SK-N-MC (cell line): Measurements from ENCODE around the gene PNN.

Source experiments
- FOXP2 ChIP-seq: optimal IDR thresholded peaks from 2 replicates; pipeline ENCODE3; 2011; ENCODE audit warnings: mild to moderate bottlenecking, moderate library complexity; ENCODE audit not compliant: insufficient read depth; ENCODE audit errors: extremely low read length, control extremely low read depth
- POLR2AphosphoS5 ChIP-seq: IDR thresholded peaks from 2 replicates; pipeline ENCODE4 v1.6.1; 2012; ENCODE audit warnings: mild to moderate bottlenecking, low read depth, low read length, borderline replicate concordance

GRCh38 chr14:39203659-39204606, 28.9 kb downstream of the PNN start:
- no peak for TF ChIP-seq POLR2AphosphoS5
- no peak for TF ChIP-seq FOXP2
